GM18951 (cell line): Measurements from ENCODE around the gene NPFF.

Source experiments
- POLR2A ChIP-seq: IDR thresholded peaks from 4 replicates; pipeline ENCODE4 v1.6.1; 2011; ENCODE audit warnings: mild to moderate bottlenecking; ENCODE audit not compliant: insufficient read length, insufficient read depth; ENCODE audit errors: extremely low read depth
- in situ Hi-C: fragments of 300-500 bp; cut with MboI; formaldehyde crosslinking; loops from one replicate; pipeline ENCODE4 v1.12.0; 2022; ENCODE audit warnings: low sequenced_read_pairs, mixed read lengths, inconsistent platforms; ENCODE audit not compliant: unreplicated experiment

NPFF gene

DNA sequence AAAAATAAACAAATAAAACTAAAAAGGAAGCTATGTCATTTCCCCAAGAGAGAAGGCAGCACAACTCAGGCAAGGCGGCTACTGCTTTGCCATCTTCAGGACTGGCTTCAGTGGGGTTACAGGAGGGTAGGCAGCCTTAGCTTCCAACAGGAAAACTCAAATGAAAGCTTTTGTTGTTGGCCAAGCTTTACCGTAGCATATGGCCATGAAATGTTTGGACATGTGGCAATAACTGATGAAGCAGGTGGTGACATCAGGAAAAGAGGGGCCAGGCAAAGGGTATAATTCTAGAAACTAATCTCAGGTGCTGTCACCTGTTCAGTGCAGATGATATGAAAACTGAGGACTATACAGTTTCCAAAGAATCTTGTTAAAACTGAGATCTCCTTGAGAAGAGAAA, 22.8 kb upstream of the NPFF start:
- no peak for TF ChIP-seq POLR2A
- in situ Hi-C loops: no loop called here

DNA sequence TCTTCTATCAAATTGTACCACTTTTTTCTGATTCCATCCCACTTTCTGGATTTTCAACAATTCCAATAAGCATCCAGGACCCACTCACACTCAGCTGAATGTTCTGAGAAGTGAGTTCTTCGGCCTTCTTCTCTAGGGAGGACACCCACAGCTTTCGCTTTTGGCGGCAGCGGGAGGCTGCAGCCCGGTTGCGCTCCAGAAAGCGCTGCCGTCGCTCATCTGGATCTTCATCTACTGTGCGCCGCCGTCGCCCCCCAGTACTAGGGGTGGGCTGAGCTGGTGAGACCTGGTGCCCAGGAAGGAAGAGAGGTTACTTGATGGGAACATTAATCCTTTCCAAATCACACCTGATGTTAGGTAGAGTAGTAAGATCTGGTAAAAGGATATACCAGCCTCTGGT, 17.2 kb upstream of the NPFF start:
- in situ Hi-C loops: no loop called here
- TF ChIP-seq POLR2A: no peak

DNA sequence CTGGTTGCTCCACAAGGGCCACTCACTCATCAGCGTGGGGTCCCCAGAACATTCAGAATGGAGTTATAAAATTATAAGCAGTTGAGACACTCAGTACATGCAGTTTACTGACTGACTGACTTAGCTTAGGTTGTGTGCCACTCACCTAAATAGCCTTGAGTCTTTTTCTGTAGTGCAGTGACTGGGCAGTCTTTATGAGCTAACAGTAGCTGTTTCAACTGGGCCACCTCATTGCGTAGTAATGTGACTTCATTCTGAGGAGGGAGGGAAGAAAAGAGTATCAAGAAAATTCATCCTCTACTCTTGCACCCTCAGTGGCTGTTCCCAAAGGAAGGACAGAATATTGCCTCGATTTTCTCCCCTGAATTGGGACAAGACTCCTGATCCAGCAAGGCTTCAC, 15.8 kb upstream of the NPFF start:
- in situ Hi-C loops: no loop called here

DNA sequence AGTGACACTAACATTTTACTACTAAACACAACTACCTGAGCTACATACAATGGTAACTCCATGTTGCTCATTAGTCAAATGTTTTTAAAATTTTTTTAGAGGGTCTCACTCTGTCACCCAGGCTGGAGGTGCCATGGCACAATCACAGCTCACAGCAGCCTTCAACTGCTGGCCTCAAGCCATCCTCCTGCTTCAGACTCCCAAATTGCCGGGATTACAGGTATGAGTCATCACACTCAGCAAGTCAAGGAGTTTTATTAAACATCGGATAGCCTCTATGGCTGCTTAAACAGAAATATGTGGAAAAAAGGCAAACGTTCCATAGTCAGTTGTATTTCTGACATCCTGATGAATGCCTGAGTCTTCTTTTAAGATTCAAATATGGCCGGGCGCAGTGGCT, 11.1 kb upstream of the NPFF start:
- TF ChIP-seq POLR2A: no peak
- in situ Hi-C loops: no loop called here

More for the DNA sequence above, 15.8 kb upstream of the NPFF start:
- TF ChIP-seq POLR2A: no peak

DNA sequence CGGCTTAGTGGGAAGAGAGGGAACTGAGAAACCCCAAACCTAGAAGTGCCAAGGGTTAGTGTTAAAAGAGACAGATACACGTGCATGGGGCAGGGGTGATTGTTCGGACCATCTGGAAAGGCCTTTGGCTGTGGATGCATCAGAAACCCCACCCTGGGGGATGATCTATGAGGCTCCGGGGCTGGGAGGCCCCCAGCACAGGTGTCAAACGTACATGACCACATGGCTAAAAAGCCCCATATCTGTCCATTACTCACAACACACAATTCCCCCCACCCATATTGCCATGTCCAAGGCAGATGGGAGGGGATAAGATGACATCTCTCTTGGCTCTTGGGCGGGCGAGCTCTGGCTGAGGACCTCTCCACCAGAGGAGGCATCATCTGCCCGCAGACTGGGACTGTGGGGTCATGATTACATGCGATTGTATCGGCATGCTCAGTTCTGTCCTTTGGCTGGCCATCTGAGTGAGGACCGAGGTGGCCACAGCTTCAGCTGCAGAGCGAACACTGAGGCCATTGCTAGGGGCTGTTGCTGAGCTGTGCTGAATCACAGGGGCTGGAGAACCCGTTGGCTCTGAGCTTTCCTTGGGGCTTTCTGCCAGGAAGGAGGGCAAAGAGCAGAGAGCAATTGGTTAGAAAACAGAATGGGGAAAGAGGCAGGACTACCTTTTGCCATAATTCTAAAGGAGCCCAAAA, 9.6 kb upstream of the NPFF start:
- in situ Hi-C loops: no loop called here
- TF ChIP-seq POLR2A: no peak

DNA sequence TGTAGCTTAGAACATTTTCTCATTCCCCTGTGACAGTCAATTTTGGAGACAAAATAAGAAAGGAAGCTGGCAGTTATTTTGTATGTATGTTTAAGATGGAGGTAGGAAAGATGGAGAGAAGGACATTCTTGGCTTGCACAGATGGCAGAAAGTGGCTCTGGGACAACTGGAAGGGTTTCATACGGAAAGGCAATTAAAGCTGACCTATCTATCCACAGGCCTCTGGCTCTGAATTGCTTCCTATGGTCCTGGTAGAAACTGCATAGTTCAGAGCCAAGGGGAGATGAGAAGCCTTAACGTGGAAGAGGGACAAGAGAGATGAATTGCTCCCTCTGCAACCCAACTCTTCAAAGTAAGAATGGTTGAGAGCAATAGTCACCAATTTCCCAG, 8.0 kb upstream of the NPFF start:
- in situ Hi-C loops: no loop called here
- TF ChIP-seq POLR2A: no peak

DNA sequence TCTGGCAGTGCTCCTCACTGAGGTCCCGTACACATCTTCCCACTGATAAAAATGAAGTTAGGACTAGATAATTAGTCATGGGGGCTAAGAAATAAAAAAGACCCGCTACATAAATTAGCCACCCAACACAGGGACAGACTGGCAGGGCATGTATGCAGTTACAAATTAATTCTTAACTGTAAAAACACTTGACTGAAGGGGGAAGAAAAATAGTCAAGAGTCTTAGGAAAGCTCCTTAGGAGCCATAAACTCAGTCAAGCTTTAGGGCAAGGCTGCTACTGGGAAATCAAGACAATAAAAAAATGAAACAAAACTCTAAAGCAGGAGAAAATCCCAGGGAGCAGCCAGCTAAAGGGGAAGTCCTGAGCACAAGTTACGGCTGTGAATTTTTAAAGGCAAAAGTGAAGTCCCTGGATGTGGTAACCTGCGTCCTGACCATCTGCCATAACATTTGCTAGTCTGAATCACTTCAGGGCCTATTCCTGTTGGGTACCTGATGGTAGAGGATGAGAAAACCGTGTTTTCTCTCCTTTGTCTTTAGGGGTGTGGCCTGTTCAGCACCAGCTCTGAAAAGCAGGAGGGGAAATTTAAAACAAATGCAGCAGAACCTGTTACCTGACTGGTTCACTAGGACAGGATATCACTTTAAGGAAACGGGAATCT, 7.5 kb upstream of the NPFF start:
- in situ Hi-C loops: no loop called here
- no peak for TF ChIP-seq POLR2A

DNA sequence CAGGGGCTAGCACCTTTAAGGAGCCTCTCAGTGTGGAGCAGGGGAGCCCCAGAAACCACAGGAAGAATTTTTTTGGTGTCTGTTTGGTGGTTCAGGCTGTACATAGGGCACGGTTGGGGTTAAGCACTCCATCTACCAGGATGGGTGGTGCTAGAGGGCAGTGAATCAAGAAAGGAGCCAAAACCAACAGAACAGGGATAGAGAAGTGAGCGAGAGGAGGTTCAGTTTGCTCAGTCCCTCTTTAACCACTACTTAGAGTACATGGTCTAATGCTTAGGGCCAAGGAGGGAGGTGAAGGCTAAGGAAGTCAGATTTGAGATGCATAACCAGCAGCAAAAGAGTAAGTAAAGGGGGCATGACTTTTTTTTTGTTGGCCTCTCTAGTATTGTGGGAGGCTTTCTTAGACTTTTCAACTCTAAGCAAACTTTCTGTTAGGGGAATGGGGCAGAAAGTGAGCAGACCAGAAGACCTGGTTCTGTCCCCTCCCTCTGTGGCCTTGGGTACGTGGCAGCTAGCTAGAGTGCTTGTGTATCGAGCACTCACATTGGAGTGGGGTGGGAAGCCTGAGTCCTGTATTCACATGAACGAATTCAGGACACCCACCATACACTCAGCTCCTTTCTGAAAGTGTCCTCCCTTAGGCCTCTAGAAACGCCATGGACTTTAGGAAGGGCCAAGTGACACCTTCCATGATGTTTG, 6.6 kb upstream of the NPFF start:
- in situ Hi-C loops: no loop called here
- no peak for TF ChIP-seq POLR2A

DNA sequence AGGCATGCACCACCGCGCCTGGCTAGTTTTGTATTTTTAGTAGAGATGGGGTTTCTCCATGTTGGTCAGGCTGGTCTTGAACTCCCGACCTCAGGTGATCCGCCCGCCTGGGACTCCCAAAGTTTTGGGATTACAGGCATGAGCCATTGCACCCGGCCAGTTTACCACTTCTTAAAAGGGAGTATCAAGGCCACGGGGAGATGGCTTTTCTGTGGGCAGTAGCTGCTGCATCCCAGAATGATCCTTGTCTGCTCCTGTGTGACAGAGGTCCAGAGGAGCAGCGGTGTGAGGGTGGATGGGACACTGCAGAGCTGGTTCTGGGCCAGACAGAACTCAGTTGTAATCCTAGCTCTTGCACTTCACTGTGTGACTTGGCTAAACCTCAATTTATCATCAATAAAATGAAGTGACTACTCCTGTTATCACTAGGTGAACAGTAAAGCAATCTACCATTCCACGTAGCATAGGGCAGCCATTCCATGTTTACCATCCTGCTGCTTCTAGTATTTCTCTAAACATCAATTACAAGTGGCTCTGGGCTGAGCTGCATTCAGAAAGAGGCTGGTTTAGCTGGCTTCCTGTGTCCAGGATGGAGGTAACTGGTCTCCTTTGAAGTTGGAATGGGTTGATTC, 3.0 kb upstream of the NPFF start:
- no peak for TF ChIP-seq POLR2A
- in situ Hi-C loops: no loop called here

DNA sequence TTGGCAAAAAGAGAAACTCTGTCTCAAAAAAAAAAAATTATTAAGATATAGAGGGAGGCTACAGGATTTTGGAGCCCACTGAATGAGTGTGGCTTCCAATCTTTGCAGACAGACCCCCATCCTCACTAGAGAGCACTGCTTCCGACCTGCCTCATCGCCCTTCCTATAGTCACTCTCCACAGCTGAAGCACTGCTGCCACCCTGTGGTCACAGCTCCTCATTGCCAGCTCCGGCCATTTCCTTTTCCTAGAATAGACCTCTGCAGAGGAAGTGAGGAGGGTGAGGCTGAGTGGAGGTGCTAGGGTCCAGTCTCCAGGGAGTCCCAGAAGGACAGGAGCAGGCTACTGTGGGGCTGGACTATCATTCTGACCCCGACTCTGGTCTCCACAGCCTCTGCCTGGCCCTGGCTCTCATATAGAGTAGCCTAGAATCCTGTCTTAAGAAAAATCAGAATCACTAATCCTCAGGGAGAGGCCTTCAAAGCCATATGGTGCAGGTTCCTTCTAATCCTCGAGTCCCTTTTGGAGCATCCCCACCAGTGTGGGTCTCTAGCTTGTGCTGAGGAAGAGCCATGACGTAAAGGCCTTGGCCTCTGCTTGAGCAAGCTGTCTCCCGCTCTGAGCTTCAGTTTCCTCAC, 1.4 kb upstream of the NPFF start:
- in situ Hi-C loops: no loop called here
- no peak for TF ChIP-seq POLR2A

DNA sequence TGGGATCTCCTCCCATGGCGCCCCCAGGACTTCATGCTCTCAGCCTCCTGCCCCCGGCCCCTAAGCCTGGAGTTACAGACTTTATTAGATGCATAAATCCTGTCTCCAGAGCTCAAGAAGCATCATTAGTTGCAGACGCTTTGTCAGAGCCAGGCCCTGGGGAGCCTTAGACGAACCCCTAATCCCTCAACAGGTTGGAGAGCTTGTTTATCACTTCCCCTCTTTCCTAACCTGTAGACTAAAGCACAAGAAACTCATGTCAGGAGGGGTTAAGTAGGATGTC, 260 bp upstream of the NPFF start:
- in situ Hi-C loops: no loop called here
- TF ChIP-seq POLR2A: no peak

DNA sequence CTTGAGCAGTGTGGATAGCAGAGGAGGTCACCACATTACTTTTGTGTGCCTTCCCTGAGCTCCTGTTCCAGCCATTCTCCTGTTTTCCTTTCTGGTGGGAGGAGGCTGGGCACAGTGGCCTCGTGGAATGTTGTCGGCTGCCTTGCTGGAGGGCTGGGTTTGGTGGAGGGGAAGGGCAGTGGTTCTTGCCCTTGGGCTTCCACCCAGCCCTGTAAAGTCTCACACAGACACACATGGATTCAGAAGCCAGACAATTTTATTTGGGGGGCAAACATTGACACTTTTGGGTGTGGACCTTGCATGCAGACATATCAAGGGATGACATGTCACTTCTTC, 866 bp downstream of the NPFF start:
- TF ChIP-seq POLR2A: no peak
- in situ Hi-C loops: no loop called here
